K562 (cell line): ENCODE data around the gene PPM1N. TPM values are rescaled to one million over a fixed set of nuclear protein-coding genes. Genes with fewer than 3 reads are reported as not detected.

ENCODE experiments used
- CTBP1 ChIP-seq: fragments of 450-650 bp; IDR thresholded peaks from 2 replicates; pipeline ENCODE4 v1.6.1; 2016; ENCODE audit warnings: borderline replicate concordance
- EHMT2 ChIP-seq: fragments of 450-650 bp; IDR thresholded peaks from 2 replicates; pipeline ENCODE4 v1.6.1; 2018; ENCODE audit warnings: antibody characterized with exemption
- ETS2 ChIP-seq: IDR thresholded peaks from 2 replicates; pipeline ENCODE4 v1.6.1; 2016; ENCODE audit warnings: borderline replicate concordance, missing genetic modification characterization, mild to moderate bottlenecking, moderate library complexity, missing compliant biosample characterization; ENCODE audit not compliant: poor library complexity, severe bottlenecking
- GATAD2A ChIP-seq: fragments of 450-650 bp; IDR thresholded peaks from 2 replicates; pipeline ENCODE4 v1.6.1; 2017
- HNRNPK ChIP-seq: fragments of 200-400 bp; formaldehyde crosslinking; IDR thresholded peaks from one replicate; pipeline ENCODE4 v1.6.1; 2018; ENCODE audit warnings: mild to moderate bottlenecking, low read depth, low read length; ENCODE audit not compliant: poor library complexity, severe bottlenecking
- MTA2 ChIP-seq: fragments of 450-650 bp; IDR thresholded peaks from 2 replicates; pipeline ENCODE4 v1.6.1; 2016; ENCODE audit warnings: low read depth
- NR2C1 ChIP-seq, 2 experiments: fragments of 450-650 bp; IDR thresholded peaks; 2 replicates each; pipeline ENCODE4 v1.6.1; 2017; ENCODE audit warnings: mild to moderate bottlenecking in 2 of 2, antibody characterized with exemption in 1 of 2, inconsistent platforms in 1 of 2, missing compliant biosample characterization in 1 of 2, missing genetic modification characterization in 1 of 2
- NUFIP1 ChIP-seq: fragments of 450-650 bp; IDR thresholded peaks from 2 replicates; pipeline ENCODE4 v1.6.1; 2018; ENCODE audit not compliant: partially characterized antibody
- SMAD4 ChIP-seq: fragments of 250-450 bp; sonication (Bioruptor Pico); conservative IDR thresholded peaks from 2 replicates; pipeline ENCODE4 v1.8.0; 2021; ENCODE audit warnings: inconsistent platforms, mild to moderate bottlenecking, moderate library complexity
- TEAD1 ChIP-seq, 2 experiments: fragments of 450-650 bp in 1 of 2; sonication (generic) in 1 of 2; formaldehyde crosslinking; IDR thresholded peaks; 2 replicates each; pipeline versions ENCODE4 v1.4.0 to v1.8.0; 2020 to 2022; ENCODE audit warnings: mild to moderate bottlenecking in 2 of 2, missing genetic modification reagents in 1 of 2
- ZC3H11A ChIP-seq: IDR thresholded peaks from 2 replicates; pipeline ENCODE4 v1.6.1; 2012; ENCODE audit warnings: low read depth, low read length, improper control_type of control experiment
- ZC3H4 ChIP-seq: sonication (generic); formaldehyde crosslinking; IDR thresholded peaks from 2 replicates; pipeline ENCODE4 v1.9.0; 2021; ENCODE audit warnings: missing genetic modification reagents, borderline replicate concordance
- ZNF23 ChIP-seq: fragments of 250-450 bp; sonication (Bioruptor Pico); IDR thresholded peaks from 2 replicates; pipeline ENCODE4 v1.4.0; 2020; ENCODE audit warnings: mild to moderate bottlenecking
- ZNF668 ChIP-seq: fragments of 250-450 bp; sonication (Bioruptor Pico); IDR thresholded peaks from 2 replicates; pipeline ENCODE4 v1.8.0; 2022; ENCODE audit warnings: mild to moderate bottlenecking, inconsistent platforms
- ZNF717 ChIP-seq: fragments of 250-450 bp; sonication (Bioruptor Pico); IDR thresholded peaks from 2 replicates; pipeline ENCODE4 v1.5.0; 2021
- ZNF75A ChIP-seq: fragments of 450-650 bp; formaldehyde crosslinking; IDR thresholded peaks from 2 replicates; pipeline ENCODE4 v1.4.0; 2020; ENCODE audit warnings: mild to moderate bottlenecking
- ZNF830 ChIP-seq: fragments of 250-450 bp; sonication (Bioruptor Pico); IDR thresholded peaks from 2 replicates; pipeline ENCODE4 v1.5.0; 2021; ENCODE audit warnings: mild to moderate bottlenecking
- polyA plus RNA-seq, 8 experiments: library from polyadenylated mRNA; depleted of rRNA in 4 of 8; stranded (reverse) in 5 of 8; unstranded in 3 of 8; fragments of >200 nt; fragmentation: Nextera tagmentation in 2 of 8; fragmentation: Illumina TruSeq in 1 of 8; extraction: Ambion mirVana in 2 of 8; extraction: Trizol in 1 of 8; gene quantifications; 2 replicates each; pipeline versions ENCODE4 v1.2.1 to v1.2.3, GENCODE V29; 2011 to 2014; ENCODE audit warnings: inconsistent platforms in 1 of 8, missing spikeins in 1 of 8
- total RNA-seq, 7 experiments: library from RNA; depleted of rRNA in 6 of 7; stranded (reverse); fragments of >200 nt in 6 of 7; fragmentation: Illumina TruSeq in 2 of 7; extraction: Trizol in 2 of 7; gene quantifications; 2 replicates each; pipeline versions ENCODE4 v1.2.1 to v1.2.3, GENCODE V29; 2011 to 2021; ENCODE audit warnings: low replicate concordance in 1 of 7
- TF ChIP-seq, protein P1 (sequence below), 2 experiments: fragments of 450-650 bp; IDR thresholded peaks; 2 replicates each; pipeline ENCODE4 v1.6.1; 2018; ENCODE audit warnings: mild to moderate bottlenecking in 2 of 2, low read depth in 1 of 2; ENCODE audit not compliant: partially characterized antibody in 2 of 2
- TF ChIP-seq, protein P2 (sequence below): fragments of 200-800 bp; sonication (Bioruptor generic); IDR thresholded peaks from 2 replicates; pipeline ENCODE4 v1.6.1; 2017; ENCODE audit warnings: missing genetic modification characterization, missing compliant biosample characterization
- TF ChIP-seq, protein P3 (sequence below): fragments of 450-650 bp; formaldehyde crosslinking; IDR thresholded peaks from 2 replicates; pipeline ENCODE4 v1.4.0; 2022; ENCODE audit warnings: mild to moderate bottlenecking, moderate library complexity
- TF ChIP-seq, protein P4 (sequence below): fragments of 250-450 bp; sonication (Bioruptor Pico); IDR thresholded peaks from 2 replicates; pipeline ENCODE4 v1.4.0; 2020; ENCODE audit warnings: borderline replicate concordance

PPM1N gene
- total and polyA plus RNA-seq, 9 of the 15 experiments (the other 6 are each of a cell fraction or from before 2014, with no cell fraction given) = 4.5 to 15.6 (median 8.7) TPM

DNA sequence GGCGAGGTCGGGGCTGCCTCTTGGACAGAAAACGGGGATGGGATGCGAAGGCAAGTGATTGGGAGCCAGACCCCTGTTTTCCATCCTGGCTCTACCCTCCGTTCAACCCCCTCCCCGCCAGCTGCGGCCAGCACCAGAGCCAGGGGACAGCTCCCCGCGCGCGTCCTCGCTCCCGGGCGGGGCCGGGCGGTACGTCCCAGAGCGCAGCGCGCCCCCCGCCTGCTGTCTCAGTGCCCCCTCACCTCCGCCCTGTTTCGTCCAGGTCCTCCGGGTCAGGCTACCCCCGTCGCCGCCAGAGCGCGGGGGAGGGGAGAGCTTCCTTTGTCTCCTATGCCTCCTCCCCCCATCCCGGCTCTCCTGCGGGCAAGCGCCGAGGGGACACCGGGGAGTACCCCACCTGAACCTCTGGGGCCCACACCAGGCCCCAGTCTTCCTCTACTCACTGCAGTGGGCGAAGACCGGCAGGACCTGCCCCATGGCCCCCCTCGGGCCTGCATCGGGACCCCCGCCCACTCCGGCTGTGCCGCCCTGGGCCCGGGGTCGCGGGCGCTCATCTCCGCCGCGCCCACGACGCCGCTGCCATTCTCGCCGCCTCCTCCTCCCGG is 1.8 kb upstream of the PPM1N start (continued):
- TF ChIP-seq, protein P1, sequence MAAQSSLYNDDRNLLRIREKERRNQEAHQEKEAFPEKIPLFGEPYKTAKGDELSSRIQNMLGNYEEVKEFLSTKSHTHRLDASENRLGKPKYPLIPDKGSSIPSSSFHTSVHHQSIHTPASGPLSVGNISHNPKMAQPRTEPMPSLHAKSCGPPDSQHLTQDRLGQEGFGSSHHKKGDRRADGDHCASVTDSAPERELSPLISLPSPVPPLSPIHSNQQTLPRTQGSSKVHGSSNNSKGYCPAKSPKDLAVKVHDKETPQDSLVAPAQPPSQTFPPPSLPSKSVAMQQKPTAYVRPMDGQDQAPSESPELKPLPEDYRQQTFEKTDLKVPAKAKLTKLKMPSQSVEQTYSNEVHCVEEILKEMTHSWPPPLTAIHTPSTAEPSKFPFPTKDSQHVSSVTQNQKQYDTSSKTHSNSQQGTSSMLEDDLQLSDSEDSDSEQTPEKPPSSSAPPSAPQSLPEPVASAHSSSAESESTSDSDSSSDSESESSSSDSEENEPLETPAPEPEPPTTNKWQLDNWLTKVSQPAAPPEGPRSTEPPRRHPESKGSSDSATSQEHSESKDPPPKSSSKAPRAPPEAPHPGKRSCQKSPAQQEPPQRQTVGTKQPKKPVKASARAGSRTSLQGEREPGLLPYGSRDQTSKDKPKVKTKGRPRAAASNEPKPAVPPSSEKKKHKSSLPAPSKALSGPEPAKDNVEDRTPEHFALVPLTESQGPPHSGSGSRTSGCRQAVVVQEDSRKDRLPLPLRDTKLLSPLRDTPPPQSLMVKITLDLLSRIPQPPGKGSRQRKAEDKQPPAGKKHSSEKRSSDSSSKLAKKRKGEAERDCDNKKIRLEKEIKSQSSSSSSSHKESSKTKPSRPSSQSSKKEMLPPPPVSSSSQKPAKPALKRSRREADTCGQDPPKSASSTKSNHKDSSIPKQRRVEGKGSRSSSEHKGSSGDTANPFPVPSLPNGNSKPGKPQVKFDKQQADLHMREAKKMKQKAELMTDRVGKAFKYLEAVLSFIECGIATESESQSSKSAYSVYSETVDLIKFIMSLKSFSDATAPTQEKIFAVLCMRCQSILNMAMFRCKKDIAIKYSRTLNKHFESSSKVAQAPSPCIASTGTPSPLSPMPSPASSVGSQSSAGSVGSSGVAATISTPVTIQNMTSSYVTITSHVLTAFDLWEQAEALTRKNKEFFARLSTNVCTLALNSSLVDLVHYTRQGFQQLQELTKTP (IDR thresholded peaks at IDR 0.05; ENCODE audit: low read depth in 1 of 2, partially characterized antibody in 2 of 2) = peak in 1 of 2 experiments; percentile 71
- TF ChIP-seq ZC3H11A (no peak), GATAD2A (no peak), SMAD4 (CRISPR knock-in tag) (peak; percentile 45; the same call in 1 of the 2 replicates), ZC3H4 (CRISPR knock-in tag) (0 out of 2 replicates have a peak, but pooled peaks have one; percentile 17), ZNF717 (CRISPR knock-in tag) (no peak), ZNF75A (no peak), NUFIP1 (no peak), NR2C1 (IDR thresholded peaks at IDR 0.05) (no peak), NR2C1 (tag; IDR thresholded peaks at IDR 0.05) (no peak), CTBP1 (no peak), ETS2 (tag) (no peak), ZNF668 (no peak), HNRNPK (no peak), EHMT2 (peak; percentile 97), MTA2 (no peak), TEAD1 (CRISPR knock-in tag; IDR thresholded peaks at IDR 0.05) (peak in 1 of 2 experiments; percentile 69; a peak in 1 of 4 replicates), ZNF23 (no peak), ZNF830 (no peak)
- TF ChIP-seq, protein P2, sequence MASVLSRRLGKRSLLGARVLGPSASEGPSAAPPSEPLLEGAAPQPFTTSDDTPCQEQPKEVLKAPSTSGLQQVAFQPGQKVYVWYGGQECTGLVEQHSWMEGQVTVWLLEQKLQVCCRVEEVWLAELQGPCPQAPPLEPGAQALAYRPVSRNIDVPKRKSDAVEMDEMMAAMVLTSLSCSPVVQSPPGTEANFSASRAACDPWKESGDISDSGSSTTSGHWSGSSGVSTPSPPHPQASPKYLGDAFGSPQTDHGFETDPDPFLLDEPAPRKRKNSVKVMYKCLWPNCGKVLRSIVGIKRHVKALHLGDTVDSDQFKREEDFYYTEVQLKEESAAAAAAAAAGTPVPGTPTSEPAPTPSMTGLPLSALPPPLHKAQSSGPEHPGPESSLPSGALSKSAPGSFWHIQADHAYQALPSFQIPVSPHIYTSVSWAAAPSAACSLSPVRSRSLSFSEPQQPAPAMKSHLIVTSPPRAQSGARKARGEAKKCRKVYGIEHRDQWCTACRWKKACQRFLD (CRISPR knock-in tag) = peak; percentile 30; the same call in 1 of the 2 replicates
- TF ChIP-seq, protein P3, sequence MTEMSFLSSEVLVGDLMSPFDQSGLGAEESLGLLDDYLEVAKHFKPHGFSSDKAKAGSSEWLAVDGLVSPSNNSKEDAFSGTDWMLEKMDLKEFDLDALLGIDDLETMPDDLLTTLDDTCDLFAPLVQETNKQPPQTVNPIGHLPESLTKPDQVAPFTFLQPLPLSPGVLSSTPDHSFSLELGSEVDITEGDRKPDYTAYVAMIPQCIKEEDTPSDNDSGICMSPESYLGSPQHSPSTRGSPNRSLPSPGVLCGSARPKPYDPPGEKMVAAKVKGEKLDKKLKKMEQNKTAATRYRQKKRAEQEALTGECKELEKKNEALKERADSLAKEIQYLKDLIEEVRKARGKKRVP (CRISPR knock-in tag) = no peak
- TF ChIP-seq, protein P4, sequence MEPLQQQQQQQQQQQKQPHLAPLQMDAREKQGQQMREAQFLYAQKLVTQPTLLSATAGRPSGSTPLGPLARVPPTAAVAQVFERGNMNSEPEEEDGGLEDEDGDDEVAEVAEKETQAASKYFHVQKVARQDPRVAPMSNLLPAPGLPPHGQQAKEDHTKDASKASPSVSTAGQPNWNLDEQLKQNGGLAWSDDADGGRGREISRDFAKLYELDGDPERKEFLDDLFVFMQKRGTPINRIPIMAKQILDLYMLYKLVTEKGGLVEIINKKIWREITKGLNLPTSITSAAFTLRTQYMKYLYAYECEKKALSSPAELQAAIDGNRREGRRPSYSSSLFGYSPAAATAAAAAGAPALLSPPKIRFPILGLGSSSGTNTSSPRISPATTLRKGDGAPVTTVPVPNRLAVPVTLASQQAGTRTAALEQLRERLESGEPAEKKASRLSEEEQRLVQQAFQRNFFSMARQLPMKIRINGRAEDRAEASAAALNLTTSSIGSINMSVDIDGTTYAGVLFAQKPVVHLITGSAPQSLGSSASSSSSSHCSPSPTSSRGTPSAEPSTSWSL (CRISPR knock-in tag) = no peak
